Karpas-422 (cell line): ENCODE measurements around the gene FAM167B. TPM values are rescaled to one million over a fixed set of nuclear protein-coding genes. Genes with fewer than 3 reads are reported as not detected.

Experiments
- DNase-seq: peaks from one replicate; pipeline ENCODE4 v3.0.0-alpha.2; 2015
- H2AFZ ChIP-seq: fragments of 200-600 bp; sonication (generic); 2 replicates; pipeline ENCODE4 v1.6.1; 2014; ENCODE audit warnings: antibody characterized with exemption, low read length, mixed read lengths
- H3K27ac ChIP-seq: fragments of 200-600 bp; sonication (generic); 2 replicates; pipeline ENCODE4 v1.5.1; 2014; ENCODE audit warnings: mild to moderate bottlenecking, low read length, moderate library complexity
- H3K27me3 ChIP-seq: fragments of 200-600 bp; sonication (generic); 2 replicates; pipeline ENCODE4 v1.6.1; 2014; ENCODE audit warnings: low read length, mixed read lengths
- H3K36me3 ChIP-seq: fragments of 200-600 bp; sonication (generic); 2 replicates; pipeline ENCODE4 v1.6.1; 2014; ENCODE audit warnings: low read length, mixed read lengths; ENCODE audit not compliant: insufficient read depth
- H3K4me1 ChIP-seq: fragments of 200-600 bp; sonication (generic); 2 replicates; pipeline ENCODE4 v1.6.1; 2014; ENCODE audit warnings: mild to moderate bottlenecking, low read length, mixed read lengths
- H3K4me2 ChIP-seq: fragments of 200-600 bp; sonication (generic); 2 replicates; pipeline ENCODE4 v1.6.1; 2014; ENCODE audit warnings: low read length, low read depth, mild to moderate bottlenecking; ENCODE audit not compliant: poor library complexity, severe bottlenecking
- H3K4me3 ChIP-seq: fragments of 200-600 bp; sonication (generic); 2 replicates; pipeline ENCODE4 v1.5.1; 2014; ENCODE audit warnings: mild to moderate bottlenecking, antibody characterized with exemption, low read length, mixed read lengths
- H3K79me2 ChIP-seq: fragments of 200-600 bp; sonication (generic); 2 replicates; pipeline ENCODE4 v1.6.1; 2014; ENCODE audit warnings: mild to moderate bottlenecking, low read length, mixed read lengths
- H3K9ac ChIP-seq: fragments of 200-600 bp; sonication (generic); 2 replicates; pipeline ENCODE4 v1.6.0; 2014; ENCODE audit warnings: low read length
- H3K9me2 ChIP-seq: fragments of 200-600 bp; sonication (generic), shearing (Covaris generic); replicated peaks from 2 replicates; pipeline ENCODE4 v1.6.0; 2014; ENCODE audit warnings: mild to moderate bottlenecking, low read length, moderate library complexity; ENCODE audit not compliant: insufficient read depth
- H3K9me3 ChIP-seq: fragments of 300-700, 200-600 bp; sonication (generic); 2 replicates; pipeline ENCODE4 v1.6.1; 2014; ENCODE audit warnings: low read length, mixed read lengths
- H4K20me1 ChIP-seq: fragments of 200-600 bp; sonication (generic); 2 replicates; pipeline ENCODE4 v1.6.1; 2014; ENCODE audit warnings: mild to moderate bottlenecking, antibody characterized with exemption, low read length, low read depth; ENCODE audit not compliant: insufficient read depth
- total RNA-seq: library from RNA; depleted of rRNA; stranded (reverse); fragments of >200 nt; shearing (Covaris generic); gene quantifications from 2 replicates; pipeline ENCODE4 v1.2.3, GENCODE V29; 2014; ENCODE audit warnings: low replicate concordance

FAM167B gene
- total RNA-seq, 1 experiment from 2014 or later: not detected

DNA sequence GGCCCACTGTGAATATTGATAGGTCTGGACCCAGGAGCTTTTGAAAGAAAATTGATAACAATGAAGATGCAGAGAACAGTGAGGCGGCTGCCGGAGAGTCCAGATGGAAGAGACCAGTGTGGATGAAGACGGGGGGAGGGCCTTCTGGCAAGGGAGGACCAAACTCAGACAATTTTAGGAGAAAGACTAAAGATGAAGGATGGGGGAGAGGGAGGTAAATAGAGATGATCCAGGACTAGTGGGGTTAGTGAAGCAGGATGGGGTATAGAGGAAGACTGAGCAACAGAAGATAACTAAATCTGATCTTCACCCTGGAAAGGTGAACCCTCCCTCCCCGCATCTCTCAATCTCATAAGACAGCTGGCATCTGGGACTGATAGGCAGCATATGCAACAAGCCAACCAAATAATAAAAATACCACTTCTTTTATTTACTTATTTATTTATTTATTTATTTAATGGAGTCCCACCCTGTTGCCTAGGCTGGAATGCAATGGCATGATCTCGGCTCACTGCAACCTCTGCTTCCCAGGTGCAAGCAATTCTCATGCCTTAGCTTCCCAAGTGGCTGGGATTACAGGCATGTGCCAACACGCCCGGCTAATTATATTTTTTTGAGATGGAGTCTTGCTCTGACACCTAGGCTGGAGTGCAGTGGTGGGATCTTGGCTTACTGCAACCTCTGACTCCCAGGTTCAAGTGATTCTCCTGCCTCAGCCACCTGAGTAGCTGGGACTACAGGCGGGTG lies 14.3 kb upstream of the FAM167B start:
- no peaks in the 10 kb centered on the region for H4K20me1 ChIP-seq
- H3K4me2 ChIP-seq: no peak overlapping the region
- H3K36me3 ChIP-seq: peaks cover 11% of the 10 kb centered on the region; the same call in 1 of the 2 replicates
- no peaks in the 10 kb centered on the region for H3K9me2 ChIP-seq
- H3K27ac ChIP-seq: peak overlapping the region; percentile 51
- no peak for DNase-seq
- no peak overlapping the region for H3K9ac ChIP-seq
- peaks cover 31% of the 10 kb centered on the region for H3K4me1 ChIP-seq
- H2AFZ ChIP-seq: no peak overlapping the region
- H3K9me3 ChIP-seq: no peaks in the 10 kb centered on the region
- H3K4me3 ChIP-seq: no peak overlapping the region
- no peaks in the 10 kb centered on the region for H3K79me2 ChIP-seq
- H3K27me3 ChIP-seq: no peaks in the 10 kb centered on the region

DNA sequence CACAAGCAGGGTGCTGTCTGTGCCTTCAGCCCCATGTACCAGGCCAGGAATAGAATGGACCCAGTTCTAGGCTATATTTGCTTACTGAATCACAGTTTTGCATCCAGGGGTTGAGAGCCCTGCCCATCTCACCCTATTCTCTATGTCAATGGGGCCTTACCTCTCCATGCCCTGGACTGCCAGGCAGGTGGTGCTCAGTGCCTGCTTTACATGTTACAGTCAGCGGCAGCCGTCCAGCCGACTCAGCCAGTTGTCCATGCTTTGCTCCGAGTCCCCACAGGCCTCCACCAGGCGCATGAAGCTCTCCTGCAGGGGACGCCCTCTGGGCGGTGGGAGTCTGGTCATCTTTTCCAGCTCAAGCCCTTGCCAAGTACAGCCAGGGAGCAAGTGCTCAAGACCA lies 12.2 kb upstream of the FAM167B start:
- H3K4me2 ChIP-seq: peak overlapping the region; percentile 62
- peak; percentile 79 for DNase-seq
- peak overlapping the region; percentile 70 for H3K27ac ChIP-seq
- peak overlapping the region; percentile 39; the same call in 1 of the 2 replicates for H3K4me3 ChIP-seq
- no peaks in the 10 kb centered on the region for H3K79me2 ChIP-seq
- no peaks in the 10 kb centered on the region for H3K9me2 ChIP-seq
- no peaks in the 10 kb centered on the region for H3K27me3 ChIP-seq
- H3K9me3 ChIP-seq: no peaks in the 10 kb centered on the region
- peaks cover 3% of the 10 kb centered on the region; the same call in 1 of the 2 replicates for H3K36me3 ChIP-seq
- H3K4me1 ChIP-seq: peaks cover 38% of the 10 kb centered on the region
- H2AFZ ChIP-seq: no peak overlapping the region
- peak overlapping the region; percentile 48 for H3K9ac ChIP-seq
- H4K20me1 ChIP-seq: no peaks in the 10 kb centered on the region

DNA sequence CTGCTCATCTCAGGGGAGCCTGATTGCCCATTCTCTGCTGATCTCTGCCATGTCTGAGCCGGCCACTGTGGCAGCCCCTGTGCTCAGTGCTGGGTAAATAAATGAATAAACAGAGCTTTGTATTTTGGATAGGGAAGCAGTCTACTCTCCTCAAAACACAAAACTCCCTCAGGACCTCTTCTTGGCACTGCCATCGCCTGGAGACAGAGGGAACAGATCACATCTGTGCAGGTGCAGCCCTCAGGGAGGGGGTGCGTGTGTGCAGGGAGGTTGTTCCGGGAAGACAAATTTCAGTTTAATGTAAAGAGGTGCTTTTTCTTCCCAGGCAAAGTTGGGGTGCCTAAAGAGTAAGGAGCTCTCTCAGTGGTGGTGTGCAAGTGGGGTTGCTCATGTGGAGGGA lies 7.7 kb upstream of the FAM167B start:
- H3K79me2 ChIP-seq: no peaks in the 10 kb centered on the region
- H3K27ac ChIP-seq: peak overlapping the region; percentile 17; the same call in 1 of the 2 replicates
- no peaks in the 10 kb centered on the region for H3K9me2 ChIP-seq

DNA sequence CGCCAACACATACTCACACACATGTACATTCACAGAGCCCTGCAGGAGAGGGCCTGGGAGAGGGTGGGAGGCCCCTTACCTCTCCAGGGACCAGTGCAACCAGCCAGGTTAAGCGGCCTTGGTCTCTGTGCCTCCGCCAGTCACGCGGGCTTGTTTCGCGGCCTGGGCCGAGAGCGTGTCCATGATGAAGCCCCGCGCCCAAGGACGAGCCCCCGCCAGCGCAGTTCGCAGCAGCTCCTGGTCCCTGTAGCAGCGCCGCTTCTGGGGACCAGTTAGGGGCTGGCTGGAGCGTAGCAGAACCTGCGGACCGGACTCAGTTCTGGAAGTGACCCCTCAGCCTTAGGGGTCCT lies 7.3 kb upstream of the FAM167B start:
- Histone ChIP-seq H3K9ac (no peak overlapping the region), H3K27me3 (no peaks in the 10 kb centered on the region), H3K79me2 (no peaks in the 10 kb centered on the region), H3K4me2 (peak overlapping the region; percentile 87), H3K36me3 (no peaks in the 10 kb centered on the region), H3K4me1 (peaks cover 38% of the 10 kb centered on the region), H3K4me3 (peak overlapping the region; percentile 66; the same call in 1 of the 2 replicates), H3K9me2 (no peaks in the 10 kb centered on the region), H4K20me1 (no peaks in the 10 kb centered on the region), H2AFZ (peak overlapping the region; percentile 61; the same call in 1 of the 2 replicates), H3K9me3 (no peaks in the 10 kb centered on the region), H3K27ac (peak overlapping the region; percentile 65; the same call in 1 of the 2 replicates)
- DNase-seq: no peak

More for the DNA sequence above, 7.7 kb upstream of the FAM167B start:
- Histone ChIP-seq H3K4me3 (no peak overlapping the region), H3K9me3 (no peaks in the 10 kb centered on the region), H4K20me1 (no peaks in the 10 kb centered on the region), H3K4me2 (no peak overlapping the region), H2AFZ (no peak overlapping the region), H3K4me1 (peaks cover 42% of the 10 kb centered on the region), H3K9ac (0 out of 2 replicates have a peak overlapping the region, but pooled peaks have one; percentile 13), H3K27me3 (no peaks in the 10 kb centered on the region), H3K36me3 (no peaks in the 10 kb centered on the region)
- DNase-seq: peak; percentile 40

DNA sequence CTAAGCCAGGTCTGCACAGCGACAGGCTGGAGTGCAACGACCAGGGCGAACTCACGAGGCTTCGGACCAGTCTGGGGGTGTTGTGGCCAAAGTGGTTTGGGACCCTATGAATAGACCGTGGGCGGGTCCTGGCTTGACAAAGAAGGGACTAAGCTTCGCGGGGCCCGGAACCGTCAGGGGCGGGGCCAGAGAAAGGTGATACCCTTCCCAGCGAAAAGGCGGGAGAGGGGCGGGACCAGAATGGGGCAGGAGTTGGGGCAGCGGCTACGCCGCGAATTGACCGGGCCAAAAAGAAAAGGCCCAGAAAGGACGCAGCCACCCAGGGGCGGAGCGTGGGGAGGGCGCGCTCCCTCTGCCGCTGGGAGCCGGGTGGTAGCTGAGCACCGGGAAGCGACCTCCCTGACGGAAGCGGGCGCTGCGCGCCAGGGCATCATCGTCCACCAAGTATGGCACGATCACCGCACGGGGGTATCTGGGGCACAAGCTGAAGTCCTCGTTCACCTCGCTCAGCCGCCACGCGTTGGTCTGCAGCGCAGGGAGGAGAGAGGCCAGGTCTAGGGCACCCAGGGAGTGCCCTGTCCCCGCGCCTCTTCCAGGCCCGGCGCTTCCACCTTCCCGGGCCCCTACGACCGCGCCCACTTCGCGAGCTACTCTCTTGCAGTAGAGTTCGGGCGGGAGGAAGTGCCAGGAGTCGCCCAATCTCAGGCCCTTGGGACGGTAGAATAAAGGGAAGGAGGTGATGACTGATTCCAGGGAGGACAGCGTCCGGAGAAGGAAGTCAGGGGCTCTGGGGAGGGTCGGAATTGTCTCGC lies 6.7 kb upstream of the FAM167B start:
- Histone ChIP-seq H3K4me3 (peak overlapping the region; percentile 66), H3K4me1 (peaks cover 33% of the 10 kb centered on the region), H3K79me2 (no peaks in the 10 kb centered on the region), H3K36me3 (no peaks in the 10 kb centered on the region), H3K9me3 (no peaks in the 10 kb centered on the region), H3K27ac (peak overlapping the region; percentile 65), H2AFZ (peak overlapping the region; percentile 61), H3K27me3 (no peaks in the 10 kb centered on the region), H3K9ac (peak overlapping the region; percentile 72), H4K20me1 (no peaks in the 10 kb centered on the region), H3K4me2 (peak overlapping the region; percentile 87), H3K9me2 (no peaks in the 10 kb centered on the region)
- peak; percentile 81 for DNase-seq

DNA sequence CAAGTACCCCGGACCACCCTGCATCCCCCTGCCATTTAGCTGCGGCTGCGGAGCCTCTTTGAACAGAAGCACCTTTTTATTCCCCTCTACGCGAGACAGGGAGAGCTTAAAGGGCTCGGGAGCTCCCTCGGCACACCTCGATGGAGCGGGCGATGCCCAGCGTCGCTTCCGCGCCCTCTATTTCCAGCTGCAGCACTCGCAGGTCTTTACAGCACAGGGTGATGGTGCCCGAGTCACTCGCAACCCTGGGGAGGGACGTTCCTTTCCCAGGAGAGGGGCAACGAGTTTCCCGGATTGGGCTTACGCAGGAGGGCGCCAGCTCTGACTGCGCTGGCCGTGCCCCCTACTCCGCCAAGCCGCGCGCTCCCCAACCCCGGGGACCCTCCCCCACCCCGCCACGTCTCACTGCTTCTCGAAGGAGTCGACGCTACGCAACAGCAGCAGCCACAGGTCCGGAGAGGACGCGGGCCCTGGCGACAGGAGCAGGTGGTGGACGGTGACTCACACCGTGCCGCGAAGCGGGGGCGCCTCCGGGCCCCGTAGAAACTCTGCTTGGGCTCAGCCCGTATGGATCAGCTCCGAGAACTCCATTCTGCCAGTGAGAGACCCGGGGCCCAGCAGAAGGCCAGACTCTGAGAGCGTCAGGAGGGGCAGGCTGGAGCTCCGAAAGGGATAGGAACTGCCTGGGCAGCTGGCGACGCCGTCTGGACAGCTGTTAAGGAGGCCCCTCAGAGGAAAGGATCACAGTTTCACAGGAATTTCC lies 5.8 kb upstream of the FAM167B start:
- Histone ChIP-seq H3K27ac (peak overlapping the region; percentile 65), H3K36me3 (no peaks in the 10 kb centered on the region), H3K4me1 (peaks cover 33% of the 10 kb centered on the region), H3K9me3 (no peaks in the 10 kb centered on the region), H4K20me1 (no peaks in the 10 kb centered on the region), H3K9me2 (no peaks in the 10 kb centered on the region), H3K4me3 (peak overlapping the region; percentile 66), H2AFZ (peak overlapping the region; percentile 61), H3K79me2 (no peaks in the 10 kb centered on the region), H3K9ac (peak overlapping the region; percentile 72), H3K4me2 (peak overlapping the region; percentile 87), H3K27me3 (no peaks in the 10 kb centered on the region)
- DNase-seq: peak; percentile 70

DNA sequence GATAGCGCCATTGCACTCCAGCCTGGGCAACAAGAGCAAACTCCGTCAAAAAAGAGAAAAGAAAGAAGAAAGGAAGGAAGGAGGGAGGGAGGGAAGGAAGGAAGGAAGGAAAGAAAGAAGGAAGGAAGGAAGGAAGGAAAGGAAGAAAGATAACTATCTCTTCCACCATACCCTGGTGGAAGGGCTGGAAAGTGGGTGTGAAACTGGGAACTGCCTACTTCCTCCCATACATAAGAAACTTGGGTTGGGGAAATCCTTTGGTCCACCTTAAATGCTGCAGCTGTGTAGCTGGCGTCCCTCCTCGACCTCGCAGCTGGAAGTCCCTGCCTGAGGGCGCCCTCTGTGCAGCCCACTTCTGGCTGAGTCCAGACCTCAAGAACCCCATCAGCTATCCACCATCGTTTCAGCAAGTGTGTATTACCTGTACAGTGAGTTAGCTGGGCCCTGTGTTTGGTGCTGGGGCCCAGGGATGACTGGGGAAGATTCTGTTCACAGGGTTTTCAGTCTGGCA lies 4.6 kb upstream of the FAM167B start:
- DNase-seq: peak; percentile 51
- Histone ChIP-seq H3K9me3 (no peaks in the 10 kb centered on the region), H3K4me3 (no peak overlapping the region), H3K4me1 (peaks cover 33% of the 10 kb centered on the region), H2AFZ (no peak overlapping the region), H3K9me2 (no peaks in the 10 kb centered on the region), H3K27me3 (no peaks in the 10 kb centered on the region), H4K20me1 (no peaks in the 10 kb centered on the region), H3K79me2 (no peaks in the 10 kb centered on the region), H3K27ac (no peak overlapping the region), H3K36me3 (no peaks in the 10 kb centered on the region), H3K4me2 (no peak overlapping the region), H3K9ac (no peak overlapping the region)
